CD4-positive, alpha-beta T cell treated with Interleukin-10 for 1 hour (primary cell): Measurements from ENCODE around the gene RIPK4.
"Not testable (repeated sequence)": the region's sequence is repeated elsewhere in the genome, so short reads cannot be mapped to it uniquely, and the experiment has no call there.

Experiments
- DNase-seq: peaks from one replicate; pipeline ENCODE4 v3.0.0-alpha.2; 2020

Gene RIPK4

DNA sequence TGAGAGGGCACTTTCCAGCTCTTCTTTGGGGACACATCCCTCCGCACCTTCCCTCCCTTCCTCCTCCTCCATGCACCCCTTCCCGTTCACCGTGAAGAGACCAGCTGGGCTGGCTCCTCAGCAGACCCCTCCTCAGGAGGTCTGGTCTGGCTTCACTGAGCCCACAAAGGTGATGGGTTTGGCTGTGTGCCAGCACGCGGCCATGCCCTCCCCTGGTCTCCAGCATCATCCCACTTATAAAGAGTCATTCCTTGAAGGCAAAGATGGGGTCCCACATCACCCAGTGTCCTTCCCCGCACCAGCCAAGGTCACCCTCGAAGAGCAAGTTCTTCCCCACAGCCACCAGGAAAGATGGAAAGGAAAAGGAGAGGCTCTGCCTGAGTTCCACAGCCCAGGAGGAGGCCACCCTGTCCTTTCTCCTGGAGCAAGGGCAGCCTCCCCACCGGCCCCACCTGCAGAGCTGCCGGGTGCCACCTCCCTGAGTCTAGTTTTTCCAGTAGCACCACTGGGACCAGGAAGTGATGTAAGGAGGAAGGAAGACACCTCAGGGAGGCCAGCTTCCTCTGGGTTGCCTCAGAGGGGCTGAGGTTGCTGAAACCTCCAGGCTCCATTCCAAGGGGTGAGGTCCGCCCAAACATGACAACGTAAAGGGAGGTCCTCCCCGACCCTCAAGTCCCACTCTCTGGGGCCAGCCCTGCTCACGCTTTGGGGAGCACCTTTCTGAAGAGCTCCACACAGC, 32.7 kb downstream of the RIPK4 start:
- DNase-seq, result no peak

DNA sequence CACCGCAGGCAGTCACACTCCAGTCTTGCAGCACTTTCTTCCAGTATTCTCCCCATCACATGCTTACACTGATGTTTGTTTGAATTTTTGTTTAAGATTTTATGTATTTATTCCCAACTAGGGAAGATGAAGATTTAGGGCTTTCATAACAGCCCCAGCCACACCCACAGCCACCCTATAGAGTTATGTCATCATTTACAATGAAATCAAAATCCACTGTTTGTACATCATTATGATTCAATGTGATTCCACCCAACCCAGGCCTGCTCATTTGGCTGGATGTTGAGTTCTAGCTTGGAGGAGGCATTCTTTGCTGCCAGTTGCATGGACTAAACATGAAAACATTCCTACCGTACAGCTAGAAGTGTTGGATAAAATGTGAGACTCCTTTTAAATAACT, 35.8 kb downstream of the RIPK4 start:
- DNase-seq, result no peak

- DNase-seq, result no peak
Observed at GRCh38 chr21:41730367-41730765, 36.5 kb downstream of the RIPK4 start.

DNA sequence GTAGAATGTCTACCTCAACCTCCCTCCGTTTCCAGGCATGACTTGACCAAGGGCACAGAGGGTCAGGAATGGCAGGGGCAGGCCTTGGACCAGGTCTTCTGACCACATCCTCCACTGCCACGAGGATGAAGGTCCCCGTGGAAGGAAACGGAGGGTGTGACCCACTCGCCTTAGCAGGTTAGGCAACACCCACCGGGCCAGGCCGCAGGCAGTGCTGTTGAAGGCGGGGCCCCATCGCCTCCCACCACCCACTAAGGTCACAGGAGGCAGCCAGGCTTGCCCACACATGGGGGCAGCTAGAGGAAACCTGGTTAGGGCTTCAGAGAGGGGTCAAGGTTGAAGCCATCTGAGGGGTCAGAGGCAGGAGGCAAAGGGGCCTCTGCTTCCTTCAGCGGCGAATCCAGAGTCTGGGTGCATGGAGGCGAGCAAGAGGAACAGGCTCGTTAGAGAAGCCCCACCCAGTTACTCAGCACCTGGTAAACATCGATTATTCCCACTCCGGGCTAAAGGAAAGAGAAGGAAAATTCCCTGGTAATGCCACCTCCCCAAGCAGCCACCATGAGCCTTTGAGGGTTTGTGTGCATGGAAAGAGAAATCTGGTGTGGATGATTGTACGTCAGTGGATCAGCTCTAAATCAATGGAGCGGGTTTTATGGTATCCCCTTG, 37.0 kb downstream of the RIPK4 start:
- DNase-seq, result no peak

DNA sequence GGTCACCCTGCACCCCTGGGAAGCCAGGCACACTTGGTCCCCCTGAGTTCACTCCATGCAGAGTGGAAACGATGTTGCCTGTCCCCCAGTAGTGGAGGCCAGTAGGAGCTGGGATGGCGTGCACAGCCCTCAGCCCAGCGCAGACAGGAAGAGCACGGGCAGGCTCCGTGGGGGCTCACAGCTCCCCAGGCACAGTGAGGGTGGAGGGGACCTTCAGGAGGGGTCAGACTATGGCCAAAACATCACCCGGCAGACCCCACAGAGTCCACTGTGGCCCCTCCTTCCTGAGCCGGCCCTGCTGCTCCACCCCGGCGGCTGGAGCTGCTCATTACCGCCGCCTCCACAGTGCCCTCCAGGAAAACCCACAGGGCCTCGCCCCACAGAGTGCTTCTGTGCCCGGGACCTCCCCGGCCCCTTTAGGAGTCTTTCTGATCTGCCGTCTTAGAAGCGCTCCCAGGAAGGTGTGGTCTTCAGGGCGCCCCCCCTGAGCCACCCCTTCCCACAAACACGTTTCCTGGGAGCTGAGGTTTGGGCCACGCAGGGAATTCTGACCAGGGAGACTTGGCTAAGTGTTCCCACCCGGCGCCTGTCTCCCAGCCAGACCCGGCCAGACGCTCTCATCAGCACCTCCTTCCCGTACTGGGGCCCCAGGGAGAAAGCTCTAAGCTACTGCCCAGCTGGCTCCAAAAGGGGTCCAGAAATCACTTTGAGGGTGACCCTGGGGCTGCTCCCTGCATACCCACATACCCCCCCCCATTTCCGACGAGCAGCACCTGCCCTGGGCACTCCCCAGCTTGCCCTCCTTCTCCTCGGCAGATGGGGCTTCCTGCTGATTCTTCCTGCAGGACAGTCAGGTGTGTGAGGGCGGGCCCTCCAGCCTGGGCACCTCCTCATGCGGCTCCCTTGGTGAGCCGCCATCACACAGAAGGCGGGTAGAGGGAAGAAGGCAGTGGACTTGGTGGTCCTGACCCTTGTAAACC, 38.8 kb downstream of the RIPK4 start:
- no peak for DNase-seq

GRCh38 chr21:41726970-41727783, 39.7 kb downstream of the RIPK4 start:
- DNase-seq, result no peak

DNA sequence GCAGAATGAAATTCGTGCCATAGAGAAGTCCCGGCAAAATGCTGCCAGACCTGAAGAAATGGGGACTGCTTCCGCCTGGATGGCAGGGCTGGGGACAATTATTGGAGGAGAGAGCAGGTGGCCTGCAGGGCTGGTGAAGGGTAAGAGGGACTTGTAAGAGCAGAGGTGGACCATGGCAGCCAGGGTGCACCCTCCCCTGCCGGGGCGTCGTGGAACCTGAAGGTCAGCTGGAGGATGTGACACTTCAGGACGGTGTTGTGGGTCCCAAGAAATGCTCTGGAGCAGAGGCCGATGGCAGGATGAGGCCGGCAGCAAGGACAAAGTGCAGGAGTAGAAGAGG, 40.3 kb downstream of the RIPK4 start:
- DNase-seq, result no peak

- DNase-seq, result no peak
Observed at GRCh38 chr21:41726058-41726558, 40.7 kb downstream of the RIPK4 start.

DNA sequence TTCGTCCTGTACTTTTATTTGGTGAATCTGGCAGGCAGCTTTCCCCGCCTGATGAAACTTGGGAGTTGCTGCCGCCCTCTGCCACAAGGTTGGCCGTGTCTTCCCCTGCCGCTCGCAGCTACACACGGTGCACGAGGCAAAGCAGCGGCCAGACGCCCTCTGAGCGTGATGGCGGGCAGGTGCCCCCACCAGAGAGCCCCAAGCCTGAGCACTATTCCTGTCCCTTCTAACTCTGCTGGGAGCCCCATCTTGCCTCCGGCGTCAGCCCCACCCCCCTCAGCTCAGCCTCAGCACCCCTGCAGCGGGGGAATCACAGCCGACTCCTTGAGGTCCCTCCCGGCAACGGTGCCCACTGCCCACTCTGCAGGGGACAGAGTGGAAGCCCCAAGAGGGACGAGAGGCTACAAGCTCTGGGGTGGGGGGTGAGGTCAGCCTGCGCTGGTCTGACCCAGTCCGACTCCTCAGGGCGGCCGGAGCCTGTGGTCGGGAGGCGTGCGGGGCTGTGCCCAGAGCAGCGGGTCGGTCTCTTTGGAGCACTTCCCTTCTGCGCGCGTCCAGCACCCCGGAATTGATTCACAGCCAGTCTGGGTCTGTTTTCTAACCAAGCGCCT, 41.3 kb downstream of the RIPK4 start:
- DNase-seq, result no peak

- DNase-seq, result not testable (repeated sequence)
Observed at GRCh38 chr21:41723835-41724234, 43.0 kb downstream of the RIPK4 start.

DNA sequence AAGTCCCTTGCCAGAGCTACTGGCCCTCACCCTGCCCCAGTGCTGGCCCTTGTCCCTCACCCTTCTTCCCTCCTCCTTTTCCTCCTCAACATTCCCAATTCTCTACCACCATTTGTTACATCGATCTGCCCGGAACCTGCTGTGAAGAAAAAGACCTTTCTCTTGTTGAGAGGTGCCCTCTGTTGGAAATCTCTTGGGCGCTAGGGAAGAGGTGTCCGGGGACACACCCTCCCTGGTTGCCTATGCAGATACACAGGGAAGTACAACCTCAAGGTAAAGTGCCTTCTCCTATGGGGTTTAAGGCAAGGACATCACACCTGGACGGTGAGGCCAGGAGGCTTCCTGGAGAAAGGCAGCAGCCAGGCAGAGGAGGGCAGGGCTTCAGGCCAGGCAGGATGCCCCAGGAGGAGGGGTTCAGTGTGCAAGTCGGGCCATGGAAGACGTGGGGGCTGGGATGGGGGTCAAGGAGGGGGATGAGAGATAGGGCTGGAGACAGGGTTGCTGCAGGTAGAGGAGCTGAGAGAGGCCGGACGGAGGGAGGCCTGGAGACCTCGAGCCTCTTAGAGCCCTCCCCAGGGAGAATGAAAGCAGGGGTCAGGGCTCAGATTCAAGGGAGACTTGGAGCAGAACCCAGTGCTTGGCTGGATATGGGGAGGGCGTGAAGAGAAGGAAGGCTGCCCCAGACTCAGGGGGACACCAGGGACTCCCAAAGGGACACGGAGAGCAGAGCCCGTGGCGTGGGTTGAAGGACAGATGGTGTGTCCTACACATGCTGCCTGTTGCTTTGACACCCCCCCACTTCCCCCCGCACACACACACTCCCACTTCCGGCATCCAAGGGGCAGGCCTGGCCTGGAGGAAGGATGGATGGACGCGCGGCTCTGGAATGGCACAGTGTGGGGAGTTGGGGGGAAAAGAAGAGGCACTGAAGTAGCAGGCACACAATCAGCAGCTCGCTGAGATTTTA, 44.5 kb downstream of the RIPK4 start:
- DNase-seq, result no peak

GRCh38 chr21:41720250-41720649, 46.6 kb downstream of the RIPK4 start:
- no peak for DNase-seq

GRCh38 chr21:41719691-41720090, 47.2 kb downstream of the RIPK4 start:
- no peak for DNase-seq

DNA sequence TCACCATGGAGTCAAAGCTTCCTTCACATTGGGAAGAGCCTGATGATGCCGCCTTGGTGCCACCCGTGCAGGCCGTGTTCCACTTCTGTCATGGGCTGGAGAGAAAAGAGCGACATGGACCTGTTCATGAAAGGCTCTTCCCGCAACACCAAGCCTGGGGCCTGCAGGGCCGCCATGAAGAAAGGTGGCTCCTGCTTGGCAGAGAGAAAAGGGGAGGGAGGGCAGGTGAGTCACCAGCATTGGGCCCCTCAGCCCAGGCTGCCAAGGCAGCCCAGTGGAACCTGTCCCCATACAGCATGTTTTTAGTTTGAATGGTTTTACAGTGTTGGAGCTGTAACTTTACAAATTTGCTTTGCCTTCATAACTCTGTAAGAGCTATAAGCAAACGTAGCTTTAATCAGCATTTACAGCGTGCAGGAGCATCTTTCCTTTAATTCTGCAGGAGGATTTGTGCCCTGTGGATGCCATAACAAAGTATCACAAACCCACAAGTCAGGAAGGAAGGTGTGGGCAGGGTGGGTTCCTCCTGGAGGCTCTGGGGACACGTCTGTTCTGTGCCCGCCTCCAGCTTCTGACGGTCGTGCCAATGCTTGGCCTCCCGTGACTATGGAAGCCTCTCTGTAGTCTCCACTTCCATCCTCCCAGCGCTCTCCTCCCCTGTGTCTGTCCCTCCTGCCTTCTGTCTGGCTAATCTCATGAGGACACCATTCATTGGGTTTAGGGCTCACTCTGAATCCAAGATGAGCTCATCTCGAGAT, 49.1 kb downstream of the RIPK4 start:
- no peak for DNase-seq

DNA sequence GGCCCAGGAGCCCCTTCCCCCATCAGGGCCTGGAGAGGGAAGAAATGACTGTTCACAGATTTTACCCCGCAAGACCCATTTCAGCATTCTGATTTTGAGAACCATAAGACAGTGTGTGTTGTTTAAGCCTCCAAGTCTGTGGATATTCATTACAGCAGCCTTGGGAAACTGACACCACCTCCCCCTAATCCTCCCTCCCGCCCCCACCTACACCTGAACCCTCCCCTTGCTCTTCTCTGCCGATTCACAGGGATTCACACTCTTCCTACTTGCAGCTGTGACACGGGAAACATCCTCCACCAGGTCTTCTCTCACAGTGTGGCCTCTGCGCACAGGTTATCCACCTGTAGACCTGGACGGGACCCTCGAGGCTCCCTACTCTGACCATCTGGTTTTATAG, 50.1 kb downstream of the RIPK4 start:
- DNase-seq, result no peak

GRCh38 chr21:41715649-41716281, 51.1 kb downstream of the RIPK4 start:
- DNase-seq, result no peak

DNA sequence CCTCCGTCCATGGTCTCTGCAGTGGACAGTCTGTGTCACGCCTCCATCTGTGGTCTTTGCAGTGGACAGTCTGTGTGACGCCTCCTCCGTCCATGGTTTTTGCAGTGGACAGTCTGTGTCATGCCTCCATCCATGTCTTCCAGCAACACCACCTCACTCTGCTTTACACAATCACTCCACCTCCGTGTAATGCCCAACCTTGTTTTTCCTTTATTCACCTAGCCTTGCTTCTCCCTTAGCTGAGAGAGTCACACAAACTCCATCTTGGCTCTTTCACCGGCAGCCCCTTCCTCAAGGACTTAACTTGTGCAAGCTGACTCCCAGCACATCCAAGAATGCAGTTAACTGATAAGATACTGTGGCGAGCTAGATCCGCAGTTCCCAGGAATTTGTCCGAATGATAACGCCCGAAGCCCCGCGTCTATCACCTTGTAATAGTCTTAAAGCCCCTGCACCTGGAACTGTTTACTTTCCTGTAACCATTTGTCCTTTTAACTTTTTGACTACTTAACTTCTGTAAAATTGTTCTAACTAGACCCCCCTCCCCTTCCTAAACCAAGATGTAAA, 52.5 kb downstream of the RIPK4 start:
- not testable (repeated sequence) for DNase-seq

DNA sequence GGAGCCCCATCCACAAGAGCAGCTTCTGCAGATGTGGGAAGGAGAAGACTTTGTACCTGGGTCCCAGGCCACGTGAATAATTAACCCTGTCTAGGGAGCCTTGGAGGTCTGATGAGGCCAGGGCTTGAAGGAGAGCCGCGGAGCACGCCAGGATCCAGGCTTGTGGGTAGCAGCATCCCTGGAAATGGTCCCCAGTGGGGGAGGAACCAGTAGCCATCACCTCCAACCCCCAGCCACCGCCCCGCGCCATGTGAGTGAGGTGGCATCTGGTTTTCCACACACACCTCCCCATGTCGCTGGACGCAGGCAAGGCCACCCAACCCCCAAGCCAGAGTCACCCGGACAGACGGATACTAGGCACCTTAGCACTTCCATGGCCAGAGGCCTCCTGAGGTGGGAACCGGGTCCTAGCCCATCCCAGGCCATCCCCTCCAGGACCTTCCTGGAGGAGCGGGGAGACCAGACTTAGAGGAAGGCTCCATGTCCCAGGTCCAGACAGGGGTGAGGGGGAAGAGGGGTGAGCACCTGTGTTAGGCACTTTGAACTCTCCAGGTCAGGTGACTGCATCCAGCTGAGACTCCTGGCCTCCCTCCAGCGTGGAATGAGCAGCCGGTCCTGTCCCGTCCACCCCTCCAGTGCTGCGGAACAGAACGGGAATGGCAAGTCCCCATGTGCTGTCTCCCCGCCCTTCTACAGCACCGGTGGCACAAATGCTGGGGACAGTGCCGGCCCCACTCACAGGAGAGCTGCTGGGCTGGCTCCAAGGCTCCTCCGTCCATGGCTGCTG, 53.2 kb downstream of the RIPK4 start:
- DNase-seq, result no peak
